ENCODE results near the gene MICAL2.

DNA sequence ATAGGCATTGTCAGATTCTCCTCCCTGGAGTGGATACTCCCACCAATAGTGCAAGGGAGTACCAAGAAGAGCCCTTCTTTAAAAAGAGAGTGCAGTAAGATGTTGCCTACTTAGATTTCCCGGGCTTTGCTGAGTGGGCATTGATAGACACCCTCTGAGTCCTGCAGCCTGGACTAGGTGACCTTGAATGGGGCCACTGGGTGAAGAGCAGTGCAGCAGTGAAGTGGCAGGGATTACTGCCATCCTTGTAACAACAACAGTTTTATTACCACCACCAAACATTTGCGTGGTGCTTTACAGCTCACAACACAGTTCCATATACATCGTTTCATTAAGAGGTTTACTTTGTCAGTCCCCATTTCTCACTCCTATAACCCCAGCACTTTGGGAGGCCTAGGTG is 59.4 kb downstream of the MICAL2 start:
- no peak for TF ChIP-seq ZNF780A (CRISPR knock-in tag; IDR thresholded peaks at IDR 0.05)
- no peak for TF ChIP-seq NFATC3 (CRISPR knock-in tag; IDR thresholded peaks at IDR 0.05)
- no peak for TF ChIP-seq MXI1 (IDR thresholded peaks at IDR 0.05; ENCODE audit: borderline replicate concordance, low read depth, low read length)
- TF ChIP-seq YY1 (IDR thresholded peaks at IDR 0.05; ENCODE audit: insufficient read depth, insufficient replicate concordance, low read depth, low read length) = no peak
- TF ChIP-seq, protein P1, sequence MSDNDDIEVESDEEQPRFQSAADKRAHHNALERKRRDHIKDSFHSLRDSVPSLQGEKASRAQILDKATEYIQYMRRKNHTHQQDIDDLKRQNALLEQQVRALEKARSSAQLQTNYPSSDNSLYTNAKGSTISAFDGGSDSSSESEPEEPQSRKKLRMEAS (IDR thresholded peaks at IDR 0.05) = no peak
